Activated CD4-positive, alpha-beta T cell treated with anti-CD3 and anti-CD28 coated beads, Interleukin-2, amount 50 U/mL, for 48 hours (primary cell): Measurements from ENCODE around the gene UNC5B.

Source experiments
- DNase-seq, 2 experiments: peaks; one replicate each; pipeline ENCODE4 v3.0.0-alpha.2; 2020

UNC5B gene

GRCh38 chr10:71255808-71256660 is 43.7 kb downstream of the UNC5B start:
- DNase-seq, result no peak

GRCh38 chr10:71256661-71257318 is 44.4 kb downstream of the UNC5B start:
- no peak for DNase-seq

- no peak for DNase-seq
Observed at GRCh38 chr10:71257319-71257997, 45.1 kb downstream of the UNC5B start.

GRCh38 chr10:71258046-71258445 is 45.7 kb downstream of the UNC5B start:
- no peak for DNase-seq

- DNase-seq, result no peak
Observed at GRCh38 chr10:71258446-71259145, 46.2 kb downstream of the UNC5B start.

GRCh38 chr10:71259282-71259681 is 46.9 kb downstream of the UNC5B start:
- DNase-seq, result no peak

- DNase-seq, result no peak
Observed at GRCh38 chr10:71259815-71260501, 47.6 kb downstream of the UNC5B start.

- DNase-seq, result no peak
Observed at GRCh38 chr10:71260622-71261325, 48.4 kb downstream of the UNC5B start.

GRCh38 chr10:71262027-71262426 is 49.7 kb downstream of the UNC5B start:
- DNase-seq, result no peak

GRCh38 chr10:71262817-71263216 is 50.4 kb downstream of the UNC5B start:
- DNase-seq, result no peak

GRCh38 chr10:71263376-71263775 is 51.0 kb downstream of the UNC5B start:
- DNase-seq, result no peak

- no peak for DNase-seq
Observed at GRCh38 chr10:71264345-71265200, 52.2 kb downstream of the UNC5B start.

GRCh38 chr10:71265201-71265575 is 52.8 kb downstream of the UNC5B start:
- DNase-seq, result no peak

- DNase-seq, result no peak
Observed at GRCh38 chr10:71265618-71266146, 53.3 kb downstream of the UNC5B start.

GRCh38 chr10:71266147-71266917 is 54.0 kb downstream of the UNC5B start:
- DNase-seq, result no peak

- no peak for DNase-seq
Observed at GRCh38 chr10:71266918-71267442, 54.6 kb downstream of the UNC5B start.

GRCh38 chr10:71267508-71268240 is 55.3 kb downstream of the UNC5B start:
- no peak for DNase-seq

- DNase-seq, result no peak
Observed at GRCh38 chr10:71268247-71268691, 55.9 kb downstream of the UNC5B start.

GRCh38 chr10:71268758-71269157 is 56.4 kb downstream of the UNC5B start:
- DNase-seq, result no peak
